HG02852 (cell line): ENCODE measurements around the gene SETD1B.

Experiments used
- ATAC-seq: cut with Tn5 transposase; IDR thresholded peaks from one replicate; pipeline ENCODE4 v1.9.1; 2021; ENCODE audit warnings: mild to moderate bottlenecking, moderate library complexity; ENCODE audit not compliant: unreplicated experiment

Gene SETD1B

DNA sequence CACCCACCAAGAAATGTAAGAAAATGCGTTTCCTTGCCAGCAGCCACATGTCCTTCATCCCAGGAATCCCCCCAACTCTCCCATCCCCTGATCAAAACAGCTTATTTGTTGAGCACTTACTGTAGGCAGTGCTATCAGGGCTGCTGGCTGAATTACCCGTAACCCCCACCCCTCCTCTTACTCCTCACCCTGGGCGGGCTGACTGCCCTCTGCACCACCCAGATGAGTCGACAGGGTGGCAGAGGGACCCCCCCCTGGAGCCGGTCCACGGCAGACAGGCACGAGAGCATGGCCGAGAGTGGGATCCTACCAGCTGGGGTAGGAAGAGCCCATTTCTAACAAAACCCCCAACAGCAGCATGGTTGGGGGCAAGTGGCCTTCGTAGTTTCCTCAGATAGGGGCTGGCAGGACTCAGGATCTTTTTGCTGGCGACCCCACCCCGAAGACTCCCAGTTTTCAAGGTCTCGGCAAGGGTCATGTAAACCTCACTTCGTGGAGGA, 9.2 kb upstream of the SETD1B start:
- ATAC-seq = peak; percentile 1

DNA sequence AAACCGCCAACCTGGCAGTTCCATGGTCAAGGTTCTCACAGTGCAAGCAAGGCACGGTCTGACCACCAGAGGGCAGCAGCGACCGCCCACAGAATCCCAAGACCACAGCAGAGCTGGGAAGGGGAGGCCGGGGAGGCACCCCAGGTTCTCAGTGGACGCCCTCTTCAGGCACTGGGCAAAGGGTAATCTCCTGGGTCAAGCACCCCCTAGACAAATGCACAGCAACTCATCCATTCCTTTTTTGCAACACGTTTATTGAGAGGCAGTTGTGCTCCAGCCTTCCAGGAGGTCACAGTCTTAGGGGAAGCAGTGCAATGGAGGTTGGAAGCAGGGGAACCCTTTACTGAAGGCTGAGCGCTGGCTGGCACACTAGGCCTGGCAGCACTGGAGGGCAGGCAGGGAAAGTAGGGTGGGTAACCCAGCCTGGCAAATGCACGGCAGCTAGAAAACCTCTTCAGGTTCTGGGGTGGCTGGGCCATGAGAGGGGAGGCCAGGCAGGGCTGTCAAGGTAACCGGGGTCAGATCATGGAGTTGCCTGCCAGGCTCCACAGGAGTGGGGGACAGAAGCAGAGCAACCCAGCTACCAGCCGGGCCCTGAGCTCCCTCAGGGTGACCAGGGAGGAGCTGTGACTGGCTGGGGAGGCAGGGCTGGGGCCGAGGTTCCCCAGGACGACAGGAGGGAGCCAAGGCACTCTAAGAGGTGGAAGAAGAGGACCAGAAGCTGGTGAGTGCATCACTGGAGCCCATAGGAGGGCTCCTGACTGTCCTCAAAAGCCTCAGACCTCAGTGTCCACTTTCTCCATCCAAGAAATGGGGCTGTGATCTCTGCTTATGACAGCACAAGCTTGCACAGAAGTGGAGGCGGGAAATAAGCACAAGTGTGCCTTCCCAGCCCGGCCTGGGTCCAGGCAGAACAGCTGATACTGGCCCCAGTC, 8.5 kb upstream of the SETD1B start:
- ATAC-seq = no peak

DNA sequence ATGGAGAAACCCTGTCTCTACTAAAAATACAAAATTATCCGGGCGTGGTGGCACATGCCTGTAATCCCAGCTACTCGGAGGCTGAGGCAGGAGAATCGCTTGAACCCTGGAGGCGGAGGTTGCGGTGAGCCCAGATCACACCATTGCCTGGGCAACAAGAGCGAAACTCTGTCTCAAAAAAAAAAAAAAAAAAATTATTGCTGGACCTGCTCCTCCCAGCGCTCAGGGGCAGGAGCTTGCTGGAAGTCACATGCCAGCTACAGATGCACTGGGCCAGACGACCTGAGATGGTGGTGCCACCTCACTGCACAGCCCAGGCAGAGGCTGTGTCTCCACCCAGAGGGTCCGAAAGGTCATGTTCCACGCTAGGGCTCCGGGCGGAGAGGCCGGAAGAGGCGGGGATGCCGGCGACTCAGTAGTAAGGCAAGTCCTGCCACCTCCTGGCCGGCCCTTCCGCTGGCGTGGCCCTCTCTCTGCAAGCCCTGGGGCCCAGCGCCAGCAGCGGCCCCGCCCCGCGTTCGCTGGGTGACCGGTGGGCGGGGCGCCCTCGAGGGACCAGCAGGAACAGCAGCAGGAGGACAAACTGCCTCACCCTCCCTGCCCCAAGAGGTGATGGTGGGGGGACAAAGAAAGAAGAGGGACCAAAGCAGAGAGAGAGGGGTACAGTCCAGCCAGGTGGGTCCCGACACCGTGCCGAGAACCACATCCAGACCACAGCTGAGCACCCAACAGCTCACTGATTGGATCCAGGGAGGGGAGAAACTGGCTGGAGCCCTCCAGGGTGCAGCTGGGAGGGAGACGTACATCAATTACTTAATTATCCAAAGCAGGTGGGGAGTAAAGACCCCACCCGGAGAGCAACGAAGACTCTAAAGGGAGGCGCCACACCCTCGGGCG, 6.7 kb upstream of the SETD1B start:
- no peak for ATAC-seq

DNA sequence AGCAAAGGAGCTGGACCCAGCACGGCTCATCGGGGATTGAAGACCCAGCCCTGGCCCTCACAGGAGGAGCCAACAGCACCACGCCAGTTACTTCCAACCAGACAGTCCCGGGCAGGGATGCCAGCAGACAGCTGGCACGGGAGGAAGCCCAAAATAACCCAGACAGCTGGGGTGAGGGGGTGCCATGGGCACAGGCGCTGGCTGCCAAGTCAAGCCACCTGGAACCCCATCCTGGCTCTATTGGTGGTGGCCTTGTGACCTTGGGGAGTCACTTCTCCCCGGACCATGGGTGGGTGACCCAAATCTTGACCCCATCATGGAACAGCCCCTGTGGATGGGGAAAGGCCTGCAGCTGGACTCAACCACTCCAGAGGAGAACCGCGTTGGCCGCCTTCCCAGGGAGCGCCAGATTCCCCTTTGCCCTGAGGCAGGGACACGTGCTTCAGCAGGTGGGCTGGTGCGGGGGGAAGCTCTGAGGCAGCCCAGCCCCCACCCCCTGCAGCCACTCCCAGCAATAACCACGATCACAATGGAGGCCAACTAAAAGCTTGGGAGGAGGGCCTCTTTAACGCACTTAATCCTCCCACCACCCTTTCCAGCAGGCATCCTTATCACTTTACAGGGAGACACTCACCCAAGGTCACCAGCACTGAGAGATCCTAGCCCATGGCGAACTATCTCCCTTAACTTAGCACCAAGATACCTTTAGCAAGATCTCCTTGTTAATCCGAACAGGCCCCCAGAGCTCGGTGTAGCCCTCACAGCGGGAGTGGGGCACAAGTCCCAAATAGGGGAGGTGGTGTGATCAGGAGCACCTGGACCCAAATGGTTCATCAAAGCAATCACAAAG, 5.6 kb upstream of the SETD1B start:
- no peak for ATAC-seq

DNA sequence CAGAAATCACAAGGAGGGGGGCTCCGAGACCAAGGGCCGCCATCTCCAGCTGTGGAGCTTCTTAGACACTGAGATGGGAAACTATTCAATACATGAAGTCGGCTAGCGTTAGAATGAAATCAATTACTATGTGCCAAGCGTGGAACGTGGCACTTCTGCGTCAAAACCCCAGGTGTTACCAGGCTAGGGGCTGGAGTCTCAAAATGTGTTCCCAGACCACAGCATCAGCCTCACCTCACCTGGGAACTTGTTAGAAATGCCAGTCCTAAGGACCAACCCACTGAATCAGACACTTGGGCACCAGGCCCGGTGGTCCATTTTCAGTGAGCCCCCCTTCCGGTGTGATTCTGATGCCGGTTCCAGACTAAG, 5.0 kb upstream of the SETD1B start:
- ATAC-seq = no peak

DNA sequence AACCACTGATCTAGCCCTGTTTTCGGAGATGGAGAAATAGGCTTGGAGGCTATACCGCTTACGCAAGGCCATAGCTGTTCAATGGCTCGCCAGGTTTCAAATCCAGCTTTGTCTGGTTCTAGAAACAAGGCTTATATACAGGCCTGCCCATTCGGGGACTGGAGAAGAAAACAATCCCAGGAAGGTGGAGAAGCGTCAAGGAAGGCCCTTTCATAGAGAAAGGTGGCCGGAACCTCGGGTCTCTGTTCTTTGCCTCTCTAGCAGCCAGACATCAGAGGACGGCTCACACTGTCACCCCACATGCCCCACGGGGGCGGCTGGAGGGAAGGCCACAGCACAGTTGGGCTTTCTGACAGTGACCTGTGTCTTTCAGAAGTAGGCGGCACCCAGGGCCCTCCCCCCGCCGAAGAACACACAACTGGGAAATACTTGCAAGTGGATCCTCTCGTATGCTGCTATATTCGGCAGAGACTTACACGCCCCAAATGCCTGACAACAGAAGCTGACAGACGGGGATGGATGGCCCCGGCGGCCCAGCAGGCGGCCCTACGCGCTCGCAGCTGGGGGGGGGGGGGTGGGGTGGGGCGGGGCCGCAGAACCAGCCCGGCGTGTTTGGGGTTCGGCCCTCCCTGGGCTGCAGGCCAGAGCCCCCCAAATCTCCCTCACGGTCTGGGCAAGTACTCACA, 4.5 kb upstream of the SETD1B start:
- ATAC-seq = peak; percentile 3

DNA sequence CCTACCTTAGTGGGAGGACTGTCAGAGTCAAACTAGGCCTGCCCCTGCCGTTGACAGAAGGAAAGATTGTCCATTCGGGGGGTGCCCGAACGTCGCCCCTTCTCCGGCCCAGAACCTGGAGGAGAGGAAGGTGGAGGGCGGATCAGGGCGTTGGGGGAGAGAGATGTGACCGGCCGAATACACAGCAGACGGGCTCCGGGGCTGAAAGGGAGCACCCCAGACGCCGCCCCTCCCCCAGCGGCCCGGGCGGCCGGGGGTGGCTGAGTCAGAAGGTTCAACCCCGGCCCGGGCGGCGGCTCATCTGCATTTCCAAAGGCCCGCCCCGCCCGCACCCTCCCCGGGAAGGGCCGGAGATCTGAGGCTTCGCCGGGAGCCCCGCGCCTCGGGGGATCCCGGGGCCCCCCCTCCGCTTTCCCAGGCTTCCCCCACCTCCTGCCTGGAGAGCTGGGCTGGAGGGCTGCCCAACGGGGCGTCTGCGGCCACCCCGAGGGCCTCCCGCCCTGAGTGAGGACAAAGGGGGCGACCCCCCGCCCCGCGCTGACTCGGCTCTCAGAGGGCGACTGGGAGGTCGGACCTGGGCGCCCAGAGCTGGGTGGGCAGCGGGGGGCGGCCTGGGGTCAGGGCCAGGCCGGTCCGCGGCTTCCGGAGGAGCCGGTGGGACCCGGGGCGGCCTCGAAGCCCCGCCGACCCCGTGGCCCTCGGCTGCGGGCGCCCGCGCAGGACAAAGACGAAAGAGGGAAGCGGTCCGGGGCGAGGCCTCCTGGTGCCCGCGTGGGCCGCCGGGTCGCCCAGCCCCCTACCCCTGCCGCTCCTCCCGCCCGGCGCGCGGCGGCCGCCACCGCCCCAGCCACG, 3.7 kb upstream of the SETD1B start:
- ATAC-seq = peak; percentile 30

DNA sequence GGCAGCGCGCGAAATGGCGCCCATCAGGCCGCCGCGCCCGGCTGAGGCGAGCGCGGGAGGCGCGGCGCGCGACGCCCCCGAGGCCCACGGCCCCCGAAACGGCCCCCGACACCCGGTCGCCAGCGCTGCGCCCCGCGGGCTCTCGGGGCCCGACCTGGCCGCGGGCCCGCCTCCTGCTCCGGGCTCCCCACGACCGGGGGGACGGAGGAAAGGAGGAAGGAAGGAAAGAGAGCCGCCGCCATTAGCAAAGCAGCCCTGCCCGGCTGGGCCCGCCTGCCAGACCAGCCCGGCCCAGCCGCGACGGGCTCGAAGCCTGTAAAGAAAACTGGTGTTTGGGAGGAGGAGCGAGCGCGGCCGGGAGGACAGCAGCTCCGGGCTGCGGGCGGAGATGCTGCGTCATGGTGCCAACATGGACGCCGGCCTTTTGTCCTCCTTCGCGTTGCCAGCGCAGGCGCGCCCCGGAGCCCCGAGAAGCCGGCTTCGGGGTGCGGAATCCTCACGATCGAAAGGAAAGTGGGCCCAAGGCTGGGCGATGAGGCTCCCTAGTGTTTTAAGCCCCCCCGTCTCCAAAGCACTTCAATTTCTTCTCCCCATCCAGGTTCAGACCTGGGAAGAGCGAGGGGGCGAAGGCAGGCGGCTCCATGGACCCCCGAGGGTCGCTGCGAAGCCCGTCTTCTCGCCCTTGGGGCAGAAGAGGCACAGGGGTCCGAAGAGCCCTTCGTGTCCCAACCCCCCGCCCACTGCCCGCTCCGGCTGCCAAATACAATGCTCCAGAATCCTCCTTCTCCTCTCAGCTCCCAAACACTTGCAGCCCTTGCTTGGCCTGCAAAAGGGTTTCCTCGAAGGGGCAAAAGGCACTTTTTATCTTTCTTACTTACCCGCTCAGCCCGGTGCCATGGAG, 2.9 kb upstream of the SETD1B start:
- no peak for ATAC-seq

DNA sequence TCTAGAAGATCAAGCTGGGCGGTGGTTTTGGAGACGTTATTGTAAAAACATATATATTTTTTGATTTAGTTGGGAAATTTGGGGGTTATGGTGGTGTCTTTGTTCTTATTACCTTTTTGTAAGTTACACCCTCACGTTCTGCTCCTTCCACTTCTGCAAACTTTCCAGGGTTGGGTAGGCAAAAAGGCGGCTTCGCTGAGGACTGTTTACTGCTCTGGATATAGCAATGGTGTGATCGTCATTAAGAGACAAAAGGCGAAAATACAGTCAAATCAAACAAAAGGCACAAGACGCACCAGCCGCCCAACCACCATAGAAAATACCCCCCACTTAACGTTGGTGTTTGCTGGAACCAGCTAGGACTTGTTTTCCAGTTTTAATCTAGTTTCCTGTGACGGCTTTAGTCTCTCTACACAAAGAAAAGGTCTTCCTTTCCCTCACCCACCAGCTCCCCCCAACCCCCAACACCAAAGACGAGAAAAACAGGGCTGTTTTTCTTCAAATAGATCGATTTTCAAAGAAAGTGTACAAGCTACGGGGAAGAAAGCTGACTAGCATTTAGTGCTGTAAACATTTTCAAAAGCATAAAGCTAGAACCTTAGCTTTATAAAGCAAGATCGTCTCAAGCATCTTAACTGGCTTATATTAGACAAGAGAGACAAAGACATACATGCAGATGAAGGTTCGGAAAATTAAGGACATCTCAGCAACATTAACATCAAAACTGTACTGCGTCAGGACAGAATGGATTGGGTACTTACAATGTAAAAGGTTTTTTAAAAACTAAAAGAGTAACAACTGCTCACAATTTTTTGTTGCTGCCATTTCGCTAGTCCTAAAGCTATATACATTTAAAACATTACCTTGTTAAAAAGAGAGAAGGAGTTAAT, 2.0 kb upstream of the SETD1B start:
- no peak for ATAC-seq

DNA sequence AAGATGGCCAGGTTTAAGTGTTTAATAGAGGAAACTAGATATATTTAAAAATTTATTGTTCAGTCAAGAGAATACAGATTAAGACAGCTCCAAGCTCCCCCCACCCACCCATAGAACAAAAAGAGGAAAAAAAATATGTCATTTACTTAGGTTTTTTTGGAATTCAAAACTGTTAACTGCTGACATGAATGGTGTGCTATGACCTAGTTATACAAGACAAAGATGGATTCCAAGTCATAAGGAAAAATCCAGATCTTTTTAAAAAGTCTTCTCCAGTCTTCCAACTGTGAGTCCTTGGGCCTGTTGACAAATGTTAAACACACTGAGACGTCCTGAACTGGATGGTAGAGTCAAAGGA, 1.3 kb upstream of the SETD1B start:
- no peak for ATAC-seq

DNA sequence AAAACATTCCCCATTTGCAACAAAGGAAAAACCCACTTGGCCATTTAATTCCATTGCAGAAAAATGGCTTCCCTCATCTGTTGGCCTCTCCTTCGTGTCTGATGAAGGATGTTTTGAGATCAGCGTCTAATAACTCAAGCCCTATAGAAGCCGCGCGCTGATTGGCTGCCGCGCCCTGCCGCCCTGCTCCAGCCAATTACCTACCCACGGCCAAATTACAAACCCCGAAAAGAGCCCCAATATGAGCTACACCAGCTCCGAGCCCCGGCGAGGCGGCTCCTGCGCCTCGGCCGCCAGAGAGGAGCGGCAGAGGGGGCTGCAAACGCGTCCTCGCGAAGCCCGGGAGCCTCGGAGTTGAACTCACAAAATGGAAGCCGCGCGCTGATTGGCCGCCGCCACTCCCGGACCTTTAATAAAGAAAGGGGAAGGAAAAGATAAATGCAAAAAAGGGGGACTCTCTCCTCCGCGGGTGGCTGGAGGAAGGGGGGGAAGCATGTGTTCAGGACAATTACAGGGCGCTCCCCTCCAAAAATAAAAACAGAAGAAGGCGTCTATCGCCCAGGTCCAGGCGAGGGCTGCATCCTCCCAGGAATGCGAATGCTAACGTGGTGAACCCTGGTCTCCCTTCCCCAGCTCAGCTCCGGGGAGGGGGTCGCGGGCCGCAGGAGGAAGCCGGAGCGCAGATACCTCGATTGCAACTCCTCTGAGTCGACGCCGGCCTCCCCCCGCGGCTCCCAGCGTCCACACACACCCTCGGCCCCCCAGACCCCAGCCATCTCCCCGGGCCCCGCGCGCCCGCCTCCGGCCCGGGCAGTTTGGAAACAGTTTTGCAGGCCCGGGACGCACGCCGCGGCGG, 738 bp upstream of the SETD1B start:
- ATAC-seq = peak; percentile 33

DNA sequence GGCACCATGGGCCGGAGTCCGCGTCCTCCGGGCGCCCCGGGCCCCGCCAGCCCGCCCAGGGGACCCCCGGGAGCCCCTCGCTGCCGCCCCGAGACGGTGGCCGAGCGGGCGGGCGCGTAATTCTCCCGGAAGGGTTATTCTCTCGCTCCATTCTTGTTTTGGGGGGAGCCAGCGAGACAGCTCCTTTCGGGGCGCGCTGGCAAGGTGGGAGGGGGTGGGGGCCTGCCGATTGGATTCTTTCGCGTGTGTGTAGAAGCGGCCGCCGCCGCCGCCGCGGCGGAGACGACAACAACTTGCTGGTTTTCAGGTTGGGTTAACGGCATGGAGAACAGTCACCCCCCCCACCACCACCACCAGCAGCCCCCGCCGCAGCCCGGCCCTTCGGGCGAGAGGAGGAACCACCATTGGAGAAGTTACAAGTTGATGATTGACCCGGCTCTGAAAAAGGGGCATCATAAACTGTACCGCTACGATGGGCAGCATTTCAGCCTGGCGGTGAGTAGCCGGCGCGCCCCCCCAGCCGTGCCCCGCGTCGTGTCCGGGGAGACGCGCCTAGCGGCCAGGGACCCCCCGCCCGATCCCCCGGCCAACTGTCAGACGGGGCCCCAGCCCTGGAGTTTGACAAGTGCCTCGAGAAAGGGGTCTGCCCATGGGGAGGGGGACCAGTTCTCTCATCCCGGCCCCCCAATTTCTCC, 755 bp downstream of the SETD1B start:
- no peak for ATAC-seq

DNA sequence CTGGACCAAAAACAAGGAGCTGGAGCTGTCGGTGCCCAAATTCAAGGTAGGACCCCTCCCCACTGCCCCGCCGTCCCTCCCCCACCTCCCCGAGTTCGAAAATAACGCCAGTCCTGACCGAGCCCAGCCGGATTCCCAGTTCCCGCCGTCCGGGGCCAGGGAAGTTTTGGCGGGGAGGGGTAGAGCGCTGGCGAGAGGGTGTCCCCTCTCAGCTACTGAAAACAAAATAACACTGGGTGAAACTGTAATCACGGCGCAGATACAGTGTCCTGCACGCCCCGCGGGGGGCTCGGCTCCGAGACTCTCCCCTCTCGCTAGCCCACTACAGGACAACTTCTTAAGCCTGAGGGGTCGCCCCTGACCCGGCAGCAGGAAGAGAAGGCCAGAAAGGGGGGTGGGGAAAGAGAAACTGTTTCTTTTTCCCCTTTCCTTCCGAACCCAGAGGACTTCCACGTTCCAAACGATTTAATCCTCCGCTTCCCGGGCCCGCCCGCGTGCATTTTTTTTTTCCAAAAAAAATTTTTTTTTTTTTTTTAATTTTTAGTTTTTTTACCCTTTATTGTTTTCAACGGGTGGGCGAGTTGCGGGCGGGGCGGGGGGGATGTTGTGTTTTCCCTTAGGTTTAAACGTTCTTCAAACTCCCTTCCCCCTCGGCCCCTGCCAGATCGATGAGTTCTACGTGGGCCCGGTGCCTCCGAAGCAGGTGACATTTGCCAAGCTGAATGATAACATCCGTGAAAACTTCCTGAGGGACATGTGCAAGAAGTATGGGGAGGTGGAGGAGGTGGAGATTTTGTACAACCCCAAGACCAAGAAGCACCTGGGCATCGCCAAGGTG, 1.6 kb downstream of the SETD1B start:
- ATAC-seq = no peak

DNA sequence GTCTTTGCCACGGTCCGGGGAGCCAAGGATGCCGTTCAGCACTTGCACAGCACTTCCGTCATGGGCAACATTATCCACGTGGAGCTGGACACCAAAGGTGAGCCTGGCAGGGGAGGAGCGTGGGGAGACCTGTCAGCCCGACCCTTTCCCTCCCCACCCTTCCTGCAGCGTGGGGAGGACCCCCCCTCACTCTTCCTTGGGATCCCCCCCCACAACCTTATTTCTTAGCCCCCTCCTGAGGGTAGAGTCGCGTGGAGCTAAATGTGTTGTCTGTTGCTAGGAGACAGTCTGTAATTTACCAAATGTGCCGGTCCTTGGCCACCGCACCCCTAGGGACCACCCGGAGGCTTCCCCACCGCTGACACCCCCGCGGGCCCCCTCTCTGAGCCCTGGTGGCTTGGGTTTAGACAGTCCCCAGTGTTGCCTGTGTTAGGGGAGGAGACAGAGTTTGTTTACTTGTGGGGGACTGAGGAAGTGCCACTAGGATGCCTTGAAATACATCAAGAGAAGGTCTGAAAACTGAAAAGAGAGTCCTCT, 2.3 kb downstream of the SETD1B start:
- no peak for ATAC-seq
